ENCODE measurements around the gene KCNE1.

GRCh38 chr21:34548781-34549376, 36.9 kb upstream of the KCNE1 start:
- TF ChIP-seq ZSCAN20 (CRISPR knock-in tag; IDR thresholded peaks at IDR 0.05) (no peak), CTCF (IDR thresholded peaks at IDR 0.05) (no peak), NR3C1 (IDR thresholded peaks at IDR 0.05) (no peak), BCL3 (IDR thresholded peaks at IDR 0.05) (no peak), JUN (IDR thresholded peaks at IDR 0.05) (no peak), CHD2 (IDR thresholded peaks at IDR 0.05; ENCODE audit: low read length, partially characterized antibody) (no peak), MAX (IDR thresholded peaks at IDR 0.05) (no peak), HOXB5 (CRISPR knock-in tag; IDR thresholded peaks at IDR 0.05) (no peak), RNF2 (IDR thresholded peaks at IDR 0.05; ENCODE audit: borderline replicate concordance, low read depth) (no peak), EHMT2 (IDR thresholded peaks at IDR 0.05; ENCODE audit: low read depth) (no peak), CBX2 (IDR thresholded peaks at IDR 0.05; ENCODE audit: borderline replicate concordance, low read depth) (no peak), USF2 (IDR thresholded peaks at IDR 0.05) (no peak), JUNB (IDR thresholded peaks at IDR 0.05) (no peak)

All from A549 (cell line).